HEK293T (cell line): Measurements from ENCODE around the gene KCNA4.

Experiments used
- ARNT ChIP-seq: fragments of 450-650 bp; IDR thresholded peaks from 2 replicates; pipeline ENCODE4 v1.6.1; 2017; ENCODE audit warnings: mild to moderate bottlenecking
- CTBP1 ChIP-seq: fragments of 450-650 bp; IDR thresholded peaks from 2 replicates; pipeline ENCODE4 v1.6.1; 2016; ENCODE audit warnings: borderline replicate concordance
- FOXK2 ChIP-seq: fragments of 450-650 bp; IDR thresholded peaks from 2 replicates; pipeline ENCODE4 v1.6.1; 2016; ENCODE audit warnings: mild to moderate bottlenecking
- SP1 ChIP-seq: fragments of 450-650 bp; IDR thresholded peaks from 2 replicates; pipeline ENCODE4 v1.6.1; 2017
- SUZ12 ChIP-seq: fragments of 450-650 bp; IDR thresholded peaks from 2 replicates; pipeline ENCODE4 v1.6.1; 2016; ENCODE audit warnings: mild to moderate bottlenecking
- ZNF384 ChIP-seq: fragments of 450-650 bp; IDR thresholded peaks from 2 replicates; pipeline ENCODE4 v1.6.1; 2016

GRCh38 chr11:29996016-29996415 lies 20.8 kb downstream of the KCNA4 start:
- no peak for TF ChIP-seq ARNT
- no peak for TF ChIP-seq ZNF384
- no peak for TF ChIP-seq CTBP1
- TF ChIP-seq SUZ12, result no peak
- no peak for TF ChIP-seq SP1
- no peak for TF ChIP-seq FOXK2
